HepG2 (cell line): Measurements from ENCODE around the gene TMEM14A. TPM values are rescaled to one million over a fixed set of nuclear protein-coding genes. Genes with fewer than 3 reads are reported as not detected.

Experiments used
- MAX ChIP-seq: IDR thresholded peaks from 2 replicates; pipeline ENCODE4 v1.6.1; 2012; ENCODE audit warnings: inconsistent platforms
- MAZ ChIP-seq, 2 experiments: sonication (generic) in 1 of 2; formaldehyde crosslinking in 1 of 2; IDR thresholded peaks; 2 replicates each; pipeline versions ENCODE4 v1.5.0 to v1.6.1; 2012 to 2020; ENCODE audit warnings: low read depth in 2 of 2, mild to moderate bottlenecking in 2 of 2, borderline replicate concordance in 1 of 2, improper control_type of control experiment in 1 of 2, low read length in 1 of 2, missing genetic modification reagents in 1 of 2, moderate library complexity in 1 of 2
- MEF2D ChIP-seq: sonication (generic); formaldehyde crosslinking; IDR thresholded peaks from 2 replicates; pipeline ENCODE4 v1.5.1; 2020; ENCODE audit warnings: mild to moderate bottlenecking, missing genetic modification reagents
- PRDM4 ChIP-seq: sonication (generic); formaldehyde crosslinking; IDR thresholded peaks from 2 replicates; pipeline ENCODE4 v1.9.0; 2021; ENCODE audit warnings: missing genetic modification reagents, borderline replicate concordance
- RBAK ChIP-seq: sonication (generic); formaldehyde crosslinking; IDR thresholded peaks from 2 replicates; pipeline ENCODE4 v1.5.1; 2020; ENCODE audit warnings: mild to moderate bottlenecking, missing genetic modification reagents
- REXO4 ChIP-seq: sonication (generic); formaldehyde crosslinking; IDR thresholded peaks from 2 replicates; pipeline ENCODE4 v1.8.0; 2022; ENCODE audit warnings: missing genetic modification reagents, mild to moderate bottlenecking, borderline replicate concordance
- SMC3 ChIP-seq: IDR thresholded peaks from 2 replicates; pipeline ENCODE4 v1.6.1; 2011; ENCODE audit warnings: low read length, improper control_type of control experiment
- ZBTB39 ChIP-seq: sonication (generic); formaldehyde crosslinking; IDR thresholded peaks from 2 replicates; pipeline ENCODE4 v1.5.0; 2020; ENCODE audit warnings: missing genetic modification reagents
- ZFY ChIP-seq: sonication (generic); formaldehyde crosslinking; IDR thresholded peaks from 2 replicates; pipeline ENCODE4 v1.4.0; 2020; ENCODE audit warnings: missing genetic modification reagents
- polyA plus RNA-seq, 8 experiments: library from polyadenylated mRNA; depleted of rRNA in 3 of 8; stranded (reverse) in 7 of 8; unstranded in 1 of 8; fragments of >200 nt; fragmentation: Illumina TruSeq in 4 of 8; extraction: Trizol in 4 of 8; gene quantifications; 2 replicates each; pipeline versions ENCODE4 v1.2.1 to v1.2.3, GENCODE V29; 2011 to 2016; ENCODE audit warnings: low read depth in 4 of 8, missing spikeins in 1 of 8, mixed read lengths in 1 of 8; ENCODE audit not compliant: insufficient read depth in 1 of 8
- total RNA-seq, 5 experiments: library from RNA; depleted of rRNA; stranded (reverse); fragments of >200 nt; fragmentation: Illumina TruSeq; extraction: Trizol; gene quantifications; 2 replicates each; pipeline ENCODE4 v1.2.3, GENCODE V29; 2016; ENCODE audit warnings: low read depth in 1 of 5
- TF ChIP-seq, protein P1 (sequence below): sonication (generic); formaldehyde crosslinking; IDR thresholded peaks from 2 replicates; pipeline ENCODE4 v1.8.0; 2022; ENCODE audit warnings: missing genetic modification reagents, mild to moderate bottlenecking, borderline replicate concordance

TMEM14A gene
- total and polyA plus RNA-seq, 2 of the 13 experiments (the other 11 are each of a cell fraction or from before 2014, with no cell fraction given), result 24.6 to 73.7 TPM

DNA sequence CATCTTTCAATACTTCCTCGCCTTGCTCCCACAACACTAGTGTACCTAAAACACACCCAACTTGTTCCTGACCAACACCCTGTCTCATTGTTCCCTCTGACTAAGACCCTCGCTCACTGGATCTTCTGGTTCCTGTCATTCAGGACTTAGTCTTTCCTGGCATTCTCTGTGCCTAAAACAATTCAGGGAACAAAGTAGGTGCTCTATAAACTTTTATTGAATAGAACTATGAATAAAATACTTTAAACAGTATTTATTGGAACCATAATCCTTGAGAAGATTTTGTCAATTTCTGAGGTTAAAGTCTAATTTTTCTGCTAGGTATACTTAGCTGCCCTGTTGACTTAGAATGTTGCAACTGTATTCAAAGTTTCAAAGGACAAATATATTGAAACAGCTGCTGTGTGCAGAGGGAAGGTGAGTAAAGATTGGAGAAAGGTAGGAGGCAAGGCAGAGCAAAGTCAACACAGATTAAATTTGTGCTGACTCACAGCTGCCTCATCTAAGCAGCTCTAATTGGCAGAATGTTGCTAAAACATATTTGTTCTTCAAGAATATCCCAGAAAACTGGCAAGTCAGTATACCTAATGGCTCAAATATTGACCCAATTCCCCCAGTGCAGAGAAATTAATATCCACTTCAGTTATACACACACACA is 54.8 kb downstream of the TMEM14A start (continued):
- TF ChIP-seq ZBTB39 (CRISPR knock-in tag) (peak; percentile 98), SMC3 (peak; percentile 27), REXO4 (CRISPR knock-in tag) (no peak), RBAK (CRISPR knock-in tag) (no peak), MAZ (IDR thresholded peaks at IDR 0.05; ENCODE audit: borderline replicate concordance, low read depth, low read length) (0 out of 2 replicates have a peak, but pooled peaks have one; percentile 32), MAZ (CRISPR knock-in tag; IDR thresholded peaks at IDR 0.05; ENCODE audit: low read depth) (no peak; the same call in 1 of the 2 replicates), MAX (peak; percentile 79), MEF2D (peak; percentile 96), ZFY (CRISPR knock-in tag) (peak; percentile 30; the same call in 1 of the 2 replicates), PRDM4 (CRISPR knock-in tag) (no peak)
- TF ChIP-seq, protein P1, sequence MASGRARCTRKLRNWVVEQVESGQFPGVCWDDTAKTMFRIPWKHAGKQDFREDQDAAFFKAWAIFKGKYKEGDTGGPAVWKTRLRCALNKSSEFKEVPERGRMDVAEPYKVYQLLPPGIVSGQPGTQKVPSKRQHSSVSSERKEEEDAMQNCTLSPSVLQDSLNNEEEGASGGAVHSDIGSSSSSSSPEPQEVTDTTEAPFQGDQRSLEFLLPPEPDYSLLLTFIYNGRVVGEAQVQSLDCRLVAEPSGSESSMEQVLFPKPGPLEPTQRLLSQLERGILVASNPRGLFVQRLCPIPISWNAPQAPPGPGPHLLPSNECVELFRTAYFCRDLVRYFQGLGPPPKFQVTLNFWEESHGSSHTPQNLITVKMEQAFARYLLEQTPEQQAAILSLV, result no peak; the same call in 1 of the 2 replicates
